ENCODE results near the gene NCOR2.
A peak's percentile ranks its signal among the peaks of the same experiment; 100 is the strongest.

Gene NCOR2

DNA sequence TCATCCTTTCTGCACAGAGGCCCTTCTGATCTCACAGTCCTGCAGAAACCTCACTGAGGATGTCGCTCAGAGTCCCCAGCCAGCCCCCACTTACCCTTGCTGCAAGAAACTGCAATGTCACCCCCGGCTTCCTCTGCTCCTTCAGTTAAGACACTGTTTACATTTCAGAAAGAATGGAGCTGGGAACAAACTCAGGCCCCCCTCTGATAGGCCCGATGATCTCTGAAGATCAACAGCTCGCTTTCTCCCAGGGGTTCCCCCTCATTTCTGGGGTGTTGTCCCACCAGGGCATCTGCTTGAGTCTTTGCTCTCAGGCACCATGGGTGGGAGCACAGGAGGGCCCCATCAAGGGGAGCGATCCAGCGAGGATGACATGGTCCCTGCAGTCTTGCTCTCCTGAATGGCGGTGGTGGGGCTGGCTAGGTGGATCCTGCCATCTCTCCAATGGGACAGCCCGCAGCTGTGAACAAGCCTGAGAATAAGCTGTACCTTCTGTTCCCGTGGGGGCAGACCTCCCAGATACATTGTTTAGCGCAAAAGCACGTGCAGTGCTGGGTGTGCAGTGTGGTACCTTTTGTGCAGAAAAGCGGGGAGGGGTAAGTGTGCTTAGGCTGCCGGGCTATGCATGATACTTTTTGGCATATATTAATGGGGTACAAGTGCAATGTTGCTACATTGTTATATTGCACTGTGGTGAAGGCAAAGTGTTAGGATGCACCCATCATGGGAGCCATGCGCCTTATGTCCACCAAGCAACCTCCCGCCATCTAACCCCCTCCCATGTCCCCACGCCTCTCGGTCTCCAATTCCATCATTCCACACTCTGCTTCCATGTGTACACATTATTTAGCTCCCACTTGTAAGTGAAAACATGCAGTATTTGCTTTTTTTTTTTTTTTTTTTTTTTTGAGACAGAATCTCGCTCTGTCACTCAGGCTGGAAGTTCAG, 6.7 kb upstream of the NCOR2 start:
- DNase-seq, result no peak

DNA sequence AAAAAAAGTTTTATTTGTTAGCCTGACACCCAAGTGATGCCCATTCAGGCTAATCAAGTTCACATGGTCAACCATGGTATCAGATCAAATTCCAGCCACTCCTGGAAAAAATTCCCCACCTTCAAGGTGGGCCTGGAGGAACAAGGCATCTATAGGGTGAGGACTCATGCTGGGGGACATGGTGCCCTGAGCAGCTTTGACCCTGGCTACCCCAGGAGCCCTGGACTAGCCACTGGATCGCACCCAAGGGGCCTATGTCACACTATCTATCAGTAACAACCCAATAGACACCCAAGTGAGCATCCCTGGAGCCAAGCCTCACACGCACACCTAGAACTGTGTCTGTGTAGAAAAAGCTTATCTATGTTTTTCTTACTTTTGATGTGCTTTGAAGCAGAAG, 4.1 kb upstream of the NCOR2 start:
- no peak for DNase-seq

DNA sequence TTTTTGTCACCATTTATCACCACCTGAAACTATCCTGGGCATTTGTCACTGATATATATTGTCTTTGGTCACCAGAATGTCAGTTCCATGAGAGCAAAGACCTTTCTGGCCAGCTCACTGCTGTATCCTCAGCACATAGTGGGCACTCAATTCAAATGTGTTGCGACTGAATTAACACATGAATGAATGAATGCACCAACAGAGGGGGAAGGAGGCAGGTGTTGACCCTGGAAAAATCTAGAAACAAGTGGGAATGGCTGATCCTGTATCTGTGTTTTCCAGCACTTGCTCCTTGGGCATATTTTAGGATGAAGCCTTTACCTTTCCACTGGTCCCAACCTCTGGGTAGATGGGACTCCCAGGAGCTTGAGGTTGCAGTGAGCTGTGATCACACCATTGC, 3.4 kb upstream of the NCOR2 start:
- no peak for DNase-seq

DNA sequence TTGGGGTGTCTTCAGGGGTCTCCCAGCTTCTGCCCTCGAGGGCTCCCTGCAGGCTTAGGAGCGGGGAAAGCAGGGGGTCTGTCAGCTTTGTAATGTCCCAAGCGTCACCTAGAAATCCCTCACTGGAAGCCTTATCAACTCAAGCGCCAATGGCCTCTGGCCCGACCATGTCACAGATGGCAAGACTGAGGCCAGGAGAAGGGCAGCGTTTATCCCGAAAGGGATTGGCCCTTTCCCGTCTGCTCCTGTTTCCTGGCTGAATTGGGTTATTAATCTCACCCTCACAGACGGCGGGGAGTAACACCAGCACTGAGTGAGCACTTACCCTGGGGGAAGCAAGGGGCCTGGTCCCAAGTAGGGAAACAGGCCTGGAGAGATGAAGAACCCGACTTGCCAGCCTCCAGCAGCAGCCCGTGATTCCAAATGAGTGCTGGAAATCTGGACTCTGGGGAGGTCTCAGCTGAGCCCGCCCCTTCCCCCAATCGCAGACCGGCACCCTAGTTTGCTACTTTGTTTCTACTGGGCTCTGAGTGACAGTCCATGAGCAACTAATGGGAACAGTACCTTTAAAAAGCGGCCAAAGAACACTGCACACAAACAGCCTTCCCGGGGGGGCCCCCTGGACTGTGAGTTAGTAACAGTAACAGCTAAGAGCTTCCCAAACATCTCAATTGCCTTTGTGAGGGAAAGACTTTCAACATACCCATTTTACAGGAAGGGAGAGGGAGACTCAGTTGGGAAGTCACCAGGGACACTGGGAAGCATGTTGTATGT, 2.1 kb upstream of the NCOR2 start:
- DNase-seq, result no peak

DNA sequence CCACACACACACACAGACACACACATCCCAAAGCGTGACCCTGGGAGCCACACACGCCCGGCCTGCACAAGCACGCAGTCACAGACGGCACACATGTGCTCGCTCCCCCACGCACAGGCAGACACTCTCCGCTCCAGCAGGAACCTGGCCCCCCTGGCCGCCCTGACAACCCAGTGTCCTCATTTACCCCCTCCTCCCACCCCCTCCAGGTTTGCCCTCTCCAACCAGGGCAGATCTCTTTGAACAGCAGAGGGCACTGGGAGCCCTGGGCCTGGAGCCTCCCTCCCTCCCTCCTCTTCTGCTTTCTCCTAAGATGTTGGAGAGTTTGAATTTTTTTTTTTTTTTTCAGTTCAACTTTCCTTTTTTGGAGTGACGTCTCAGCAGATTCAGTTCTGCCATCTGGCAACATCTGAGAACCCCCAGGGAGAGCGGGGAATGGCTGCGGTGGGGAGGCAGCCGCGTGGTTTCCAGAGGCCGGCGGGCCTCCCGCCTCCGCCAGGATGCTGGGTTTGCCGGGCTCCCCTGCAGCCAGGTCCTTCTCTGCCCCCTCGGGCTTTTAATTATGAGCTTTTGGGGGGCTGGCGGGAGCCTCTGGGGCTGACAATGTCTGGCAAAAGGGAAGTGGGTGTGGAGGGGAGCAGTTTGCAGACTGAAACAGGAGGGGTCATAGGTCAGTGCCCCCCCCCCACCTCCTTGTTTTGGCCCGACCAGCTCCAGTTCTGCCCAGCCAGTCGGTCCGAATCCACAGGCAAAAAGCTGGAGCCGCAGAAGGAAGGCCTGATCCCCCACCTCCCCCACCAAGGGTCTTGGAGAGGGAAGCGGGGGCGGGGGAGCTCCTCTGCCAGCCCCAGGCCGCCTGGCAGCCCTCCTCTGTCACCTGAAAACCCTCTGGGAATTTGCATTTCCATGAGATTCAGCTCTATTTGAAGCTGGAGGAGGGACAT, 1.3 kb upstream of the NCOR2 start:
- peak; percentile 96 for DNase-seq

DNA sequence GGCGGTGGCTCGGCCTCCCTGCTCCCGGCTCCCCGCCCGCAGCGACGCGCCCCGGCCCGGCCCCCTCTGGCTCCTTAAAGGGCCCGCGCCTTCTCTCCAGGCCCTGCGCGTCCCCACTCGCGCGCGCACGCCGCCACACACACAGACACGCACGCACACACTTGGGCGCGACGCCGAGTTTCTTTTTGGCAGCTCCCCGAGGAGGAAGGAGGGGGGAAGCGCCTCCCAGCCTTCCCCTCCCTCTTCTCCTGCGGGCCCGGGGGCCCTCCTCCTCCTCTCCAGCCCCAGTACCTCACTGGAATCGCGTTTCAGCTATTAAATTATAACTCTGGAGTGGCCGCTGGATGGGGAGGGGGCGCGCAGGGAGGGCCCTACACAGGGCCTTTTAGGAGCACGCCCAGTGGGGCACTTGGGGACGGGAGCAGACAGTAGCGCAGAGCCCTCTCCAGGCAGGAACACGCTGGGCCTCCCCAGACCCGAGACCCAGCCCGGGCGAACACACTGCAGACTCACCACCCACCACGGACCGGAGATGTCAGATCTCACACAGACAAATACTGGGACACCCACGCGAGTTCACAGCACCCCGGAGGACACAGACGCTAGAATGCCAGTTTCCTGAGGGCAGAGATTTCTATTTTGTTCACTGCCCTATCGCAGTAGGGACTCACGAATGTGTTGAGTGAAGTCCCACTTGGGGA, 411 bp upstream of the NCOR2 start:
- DNase-seq, result peak; percentile 84

DNA sequence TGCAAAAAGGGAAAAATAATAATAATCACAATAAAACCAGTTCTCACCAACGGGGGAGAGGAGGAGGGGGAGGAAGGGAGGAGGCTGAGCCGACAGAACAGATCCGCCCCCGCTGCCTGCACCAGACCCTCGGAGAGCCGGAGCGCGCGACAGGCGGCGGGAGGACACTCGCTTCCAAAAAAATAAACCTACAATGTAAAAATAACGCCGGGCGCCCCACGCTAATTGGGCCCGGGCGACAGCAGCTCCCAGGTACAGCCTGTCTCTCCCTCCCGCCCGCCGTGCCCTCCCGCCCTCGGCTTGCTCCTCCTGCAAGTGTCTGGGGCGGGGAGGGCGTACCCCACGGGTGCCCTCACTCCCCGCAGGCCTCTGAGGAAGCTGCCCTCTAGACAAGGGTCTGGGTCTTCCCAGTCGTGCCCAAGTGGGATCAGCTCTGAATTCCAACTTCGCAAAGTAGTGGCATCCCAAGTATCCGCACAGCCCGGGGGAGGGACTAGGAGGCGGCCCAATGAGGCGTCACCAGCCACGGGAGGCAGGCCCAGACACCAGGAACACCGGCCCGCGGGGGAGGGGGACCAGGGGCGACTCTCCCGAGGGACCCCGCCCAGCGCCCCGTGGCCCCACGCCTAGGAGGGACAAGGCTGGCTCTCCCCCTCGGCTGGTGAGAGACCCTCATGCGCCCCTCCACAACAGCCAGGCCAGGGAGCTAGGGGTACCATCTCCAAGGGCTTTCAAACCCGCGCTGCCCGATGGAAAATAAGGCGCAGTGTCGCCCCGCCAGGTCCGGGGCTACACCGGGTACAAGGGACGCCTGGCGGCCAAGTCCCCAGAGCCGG, 1.0 kb downstream of the NCOR2 start:
- DNase-seq, result peak; percentile 65

DNA sequence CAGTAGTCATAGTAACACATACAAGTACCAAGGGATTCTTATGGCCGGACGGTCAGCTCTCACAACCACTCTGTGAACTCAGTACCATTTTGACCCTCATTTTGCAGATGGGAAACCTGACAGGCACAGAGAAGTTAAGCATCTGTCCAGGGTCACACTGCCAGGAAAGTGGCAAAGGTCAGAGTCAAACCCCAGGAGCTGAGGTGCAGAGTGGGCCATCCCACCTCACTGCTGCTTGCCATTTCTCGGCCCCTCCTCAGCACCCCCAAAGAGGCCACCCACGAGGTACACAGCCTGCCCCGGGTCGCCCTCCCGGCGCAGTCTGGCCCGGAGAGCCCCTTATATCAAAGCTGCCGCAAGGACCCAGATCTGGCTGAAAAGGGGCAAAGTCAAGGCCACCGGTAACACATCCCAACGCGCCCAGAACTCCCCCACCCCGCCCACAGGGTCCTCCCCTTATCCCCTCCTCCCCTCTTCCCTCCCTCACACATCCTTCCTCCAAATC, 1.7 kb downstream of the NCOR2 start:
- no peak for DNase-seq

DNA sequence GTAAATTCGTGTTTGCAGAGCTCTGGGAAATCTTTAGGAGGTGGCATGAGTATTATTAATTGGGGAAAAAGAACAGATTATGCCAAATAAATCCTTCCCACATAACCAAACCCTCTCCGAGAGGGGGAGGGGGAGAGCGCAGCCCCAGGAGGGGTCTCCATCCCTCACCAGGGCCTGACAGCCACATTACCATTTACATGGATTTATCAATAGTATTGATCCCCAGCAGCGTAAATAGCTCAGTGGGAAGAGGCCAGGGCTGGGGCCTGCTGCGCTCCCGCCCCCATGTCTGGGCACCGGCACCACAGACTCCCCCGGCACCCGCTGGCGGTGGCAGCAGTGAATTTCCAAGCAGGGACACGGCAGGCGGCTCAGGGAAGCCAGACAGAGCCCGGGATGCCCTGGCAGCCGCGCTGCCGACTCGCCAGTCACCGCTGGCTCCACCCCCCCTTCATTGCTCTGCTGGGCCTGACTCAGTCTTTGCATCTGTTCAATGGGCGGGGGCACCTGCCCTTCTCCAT, 2.4 kb downstream of the NCOR2 start:
- DNase-seq, result no peak

DNA sequence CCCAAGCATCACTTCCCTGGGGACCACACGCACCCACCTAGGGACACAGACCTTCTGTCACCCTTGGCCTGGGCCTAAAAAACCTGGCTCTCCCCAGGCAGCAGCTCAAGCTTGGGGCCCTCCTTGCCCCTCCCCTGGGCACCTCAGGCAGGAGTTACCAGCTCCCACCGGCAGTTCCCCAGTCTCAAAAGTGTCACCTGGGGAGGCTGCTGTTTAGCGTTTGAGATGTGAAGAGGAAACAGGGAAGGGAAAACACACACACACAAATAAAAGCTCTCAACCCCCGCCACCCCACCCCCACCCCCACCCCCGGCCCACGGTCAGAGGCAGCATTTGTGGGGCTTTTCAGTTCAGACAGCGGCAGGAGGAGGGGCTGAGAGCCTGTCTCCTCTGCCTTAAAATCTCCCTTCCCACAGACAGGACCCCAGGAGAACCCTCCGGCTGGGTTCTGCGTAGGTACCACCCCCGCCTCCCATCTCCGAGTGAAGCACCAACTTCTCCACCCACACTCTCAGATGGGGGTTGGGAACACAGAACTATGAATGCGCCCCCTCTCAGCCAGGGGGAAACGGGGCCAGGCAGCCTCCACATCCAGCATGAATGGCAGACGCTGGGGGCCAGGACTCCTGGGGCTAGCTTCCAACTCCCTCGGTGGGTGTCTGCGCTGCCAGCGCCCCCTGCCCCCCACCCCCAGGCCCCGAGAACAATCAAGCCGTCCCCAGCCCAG, 3.0 kb downstream of the NCOR2 start:
- DNase-seq, result no peak

DNA sequence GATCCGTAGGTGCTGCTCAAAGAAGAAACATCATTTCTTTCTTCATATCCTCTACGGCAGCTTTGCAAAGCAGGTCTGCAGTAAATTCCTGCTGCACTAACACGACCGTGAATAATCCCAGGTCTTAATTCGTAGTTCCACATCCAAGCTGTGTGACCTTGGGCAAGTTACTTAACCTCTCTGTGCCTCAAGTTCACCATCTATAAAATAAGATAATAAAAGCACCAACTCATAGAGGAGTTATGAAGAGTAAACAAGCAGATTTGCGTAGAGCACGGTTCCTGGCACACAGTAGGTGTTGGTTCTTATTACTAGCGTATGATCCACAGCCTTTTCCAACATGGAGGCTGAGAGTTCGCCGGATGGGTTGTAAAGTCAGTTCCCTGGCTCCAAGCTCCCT, 3.6 kb downstream of the NCOR2 start:
- DNase-seq, result no peak

DNA sequence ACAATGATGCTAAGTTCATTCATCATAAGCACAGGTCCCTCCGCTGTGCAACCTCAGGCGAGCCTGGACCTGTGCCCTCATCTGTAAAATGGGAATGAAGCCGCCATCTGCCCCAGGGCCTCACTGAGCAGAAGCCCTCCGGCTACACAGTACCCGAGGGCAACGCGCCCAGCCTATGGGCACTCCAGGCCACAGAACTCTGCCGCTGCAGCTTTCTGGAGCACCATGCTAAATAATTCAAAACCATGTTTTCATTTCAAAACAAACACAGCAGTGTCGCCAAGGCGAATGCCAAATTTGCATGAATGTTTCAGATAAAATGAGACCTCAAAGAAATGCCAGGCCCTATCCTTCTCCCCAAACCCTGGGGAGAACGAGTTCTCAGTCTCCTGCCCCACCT, 4.0 kb downstream of the NCOR2 start:
- DNase-seq, result no peak

DNA sequence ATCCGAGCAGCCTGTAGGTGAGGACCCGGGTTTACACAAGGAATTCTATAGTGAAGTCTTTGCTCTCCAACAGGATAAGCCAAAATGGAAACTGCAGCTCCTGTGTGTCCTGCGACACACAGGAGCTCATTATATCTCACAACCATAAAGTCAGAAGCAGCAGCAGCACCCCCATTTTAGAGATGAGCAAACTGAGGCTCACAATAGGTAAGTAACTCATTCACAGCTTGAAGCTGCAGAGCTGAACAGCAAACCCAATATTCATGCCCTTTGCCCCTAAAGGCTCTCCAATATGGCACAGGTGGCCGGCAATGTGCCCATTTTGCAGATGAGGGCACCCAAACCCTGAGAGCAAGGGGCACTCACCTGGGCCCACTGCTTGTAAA, 4.6 kb downstream of the NCOR2 start:
- DNase-seq, result no peak

DNA sequence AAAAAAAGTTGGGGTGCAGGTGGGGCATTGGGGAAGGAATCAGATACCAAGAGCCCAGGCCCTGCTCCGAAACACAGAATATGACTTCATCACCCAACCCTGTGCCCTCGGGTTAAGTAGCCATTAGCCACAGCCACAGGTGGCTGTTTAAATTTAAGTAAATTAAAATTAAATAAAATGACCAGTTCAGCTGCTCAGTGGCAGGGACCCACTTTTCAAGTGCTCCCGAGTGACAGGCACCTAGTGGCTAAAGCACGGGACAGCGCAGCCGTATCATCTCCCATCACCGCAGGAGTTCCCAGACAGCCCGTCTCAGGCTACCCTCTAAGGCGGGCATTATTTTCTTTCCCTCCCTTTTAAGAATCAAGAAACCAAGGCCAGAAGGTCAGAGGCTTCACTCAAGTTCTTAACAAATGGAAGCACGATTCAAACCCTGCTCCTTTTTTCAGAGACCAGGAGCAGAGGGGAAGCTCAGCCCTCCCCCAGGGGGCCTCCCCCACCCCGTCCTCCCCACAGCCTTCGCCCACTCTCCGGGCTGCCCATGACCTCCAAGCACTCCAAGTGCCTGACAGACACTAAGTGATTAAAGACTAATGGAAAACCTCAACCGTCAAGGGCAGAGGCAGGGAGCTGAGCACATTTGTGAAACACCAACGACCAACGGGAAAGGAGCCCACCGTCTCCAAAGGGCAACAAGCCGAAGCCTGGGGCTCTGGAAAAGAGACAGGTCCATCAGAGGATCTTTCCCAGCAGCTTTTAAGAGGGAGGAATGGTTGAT, 5.2 kb downstream of the NCOR2 start:
- no peak for DNase-seq

DNA sequence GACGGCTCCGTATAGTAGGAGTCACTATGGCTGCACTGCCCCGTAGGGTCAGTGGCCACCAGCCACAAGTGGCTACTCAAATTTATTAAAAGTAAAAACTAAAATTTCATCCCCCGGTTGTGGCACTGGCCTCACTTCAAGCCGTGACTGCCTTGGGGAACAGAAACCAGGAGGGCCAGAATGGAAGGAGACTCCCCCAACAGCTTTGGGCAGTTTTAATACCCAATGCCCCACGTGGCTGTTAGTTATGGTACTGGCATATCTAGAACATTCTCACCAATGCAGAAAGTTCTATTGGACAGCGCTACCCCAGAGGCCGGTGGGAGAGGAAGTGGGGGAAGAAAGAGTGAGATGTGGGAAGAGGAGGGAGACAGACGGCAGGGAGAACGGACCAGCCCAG, 6.2 kb downstream of the NCOR2 start:
- peak; percentile 60 for DNase-seq

DNA sequence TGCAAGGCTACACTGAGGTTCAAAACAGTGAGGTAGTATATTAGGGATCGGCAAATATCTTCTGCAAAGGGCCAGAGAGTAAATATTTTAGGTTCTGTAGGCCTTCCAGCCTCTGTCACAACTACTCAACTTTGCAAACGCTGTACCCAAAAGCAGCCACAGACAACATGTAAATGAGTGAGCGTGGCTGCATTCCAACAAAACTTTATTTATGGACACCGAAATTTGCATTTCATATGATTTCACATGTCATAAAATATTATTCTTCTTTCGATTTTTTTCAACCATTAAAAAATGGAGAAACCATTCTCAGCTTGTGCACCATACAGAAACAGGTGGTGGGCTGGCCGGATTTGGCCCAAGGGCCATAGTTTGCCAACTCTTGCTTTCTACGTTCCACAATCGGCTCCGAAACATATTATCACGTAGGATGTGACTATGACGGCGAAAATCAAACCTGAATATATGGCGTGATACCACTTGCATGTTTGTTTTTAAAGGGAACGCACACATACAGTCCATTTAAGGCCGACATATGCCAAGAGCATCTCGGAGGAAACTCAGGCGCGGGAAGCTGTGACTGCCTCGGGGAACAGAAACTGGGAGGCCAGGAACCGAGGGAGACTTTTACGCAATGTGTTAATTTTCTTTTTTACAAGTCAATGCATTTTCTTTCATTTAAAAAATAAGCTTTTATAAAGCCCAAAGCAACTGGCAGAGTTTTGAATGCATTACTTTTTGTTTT, 7.1 kb downstream of the NCOR2 start:
- DNase-seq, result peak; percentile 44

DNA sequence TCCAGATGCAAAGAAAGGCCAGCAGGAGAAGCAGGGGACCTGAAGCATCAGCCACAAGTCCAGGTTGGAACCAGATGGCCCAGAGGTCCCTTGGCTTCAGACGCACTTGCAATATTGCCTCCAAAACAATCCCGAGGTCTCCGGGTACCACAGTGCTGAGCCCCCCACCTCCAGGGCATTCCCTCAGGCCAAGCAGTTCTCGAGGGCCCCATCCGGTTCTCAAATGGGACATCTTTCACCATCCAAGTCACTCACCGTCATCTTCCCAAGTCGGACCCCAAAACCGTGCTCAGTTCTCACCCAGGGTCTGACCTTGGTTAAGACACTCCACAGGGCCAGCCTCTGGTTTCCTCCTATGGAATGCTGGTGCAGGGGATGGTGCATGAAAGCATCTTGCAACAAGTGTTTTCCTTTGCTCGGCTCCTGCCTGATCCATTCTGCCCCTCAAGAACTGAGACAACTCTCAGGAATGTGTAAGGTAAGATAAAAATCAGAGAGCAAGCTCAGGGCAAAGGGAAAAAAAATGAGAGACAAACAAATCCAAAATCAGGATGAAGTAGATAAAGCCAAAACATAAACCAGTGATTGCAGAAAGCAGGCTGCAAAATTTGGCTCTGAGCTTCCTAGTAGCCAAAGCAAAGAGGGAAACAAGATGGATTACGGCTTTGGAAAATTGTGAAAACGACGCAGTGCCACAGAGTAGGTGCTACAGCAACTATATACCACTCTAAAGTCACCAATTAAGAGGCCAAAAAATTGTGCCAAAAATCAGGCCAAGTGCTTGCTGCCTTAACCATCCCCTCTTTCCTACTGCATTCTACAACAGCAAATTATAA, 8.0 kb downstream of the NCOR2 start:
- DNase-seq, result no peak

DNA sequence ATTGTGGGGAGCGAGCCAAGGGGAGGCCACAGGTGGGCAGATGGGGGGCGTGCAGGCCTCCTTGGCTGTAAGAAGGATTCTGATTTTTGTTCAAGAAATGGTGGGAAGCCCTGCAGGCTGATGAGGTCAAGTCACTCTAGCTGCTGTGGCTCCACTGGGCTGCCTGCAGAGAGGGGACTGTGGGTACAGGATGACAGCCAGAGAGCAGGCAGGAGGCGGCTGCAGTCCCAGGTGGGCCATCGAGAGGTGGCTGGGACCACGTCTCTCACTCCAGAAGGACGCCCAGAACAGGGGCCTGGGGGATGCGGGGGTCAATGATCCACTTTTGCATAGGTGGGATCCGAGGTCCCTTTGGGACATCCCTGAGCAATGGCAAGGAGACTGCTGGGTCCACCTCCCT, 9.1 kb downstream of the NCOR2 start:
- DNase-seq, result no peak

All from inflammatory macrophage treated with lipopolysaccharide for 4 hours (primary cell).